H1 (cell line): ENCODE measurements around the gene ZDHHC19. TPM values are rescaled to one million over a fixed set of nuclear protein-coding genes. Genes with fewer than 3 reads are reported as not detected.

Source experiments
- CTCF ChIA-PET: fragments of 300-600 bp; sonication (Branson Sonifier 250); formaldehyde crosslinking; loops from one replicate; lab custom pipeline; 2021; ENCODE audit not compliant: partially characterized antibody; lab: Charles Lee
- POLR2A ChIA-PET: fragments of 300-600 bp; sonication (Branson Sonifier 250); formaldehyde crosslinking; loops from one replicate; lab custom pipeline; 2021; ENCODE audit warnings: inconsistent platforms; ENCODE audit not compliant: partially characterized antibody; lab: Charles Lee
- DNase-seq, 2 experiments: peaks; one replicate each; pipeline versions ENCODE4 v3.0.0 to v3.0.0-alpha.2; 2010 to 2022; ENCODE audit warnings: low spot score in 2 of 2, low read depth in 1 of 2, mixed read lengths in 1 of 2
- FAIRE-seq: peaks from 2 replicates; lab custom pipeline; 2011; peaks lifted over from hg19 to GRCh38; lab: Jason Lieb, UNC
- H2AFZ ChIP-seq: 2 replicates; pipeline ENCODE4 v1.8.1; 2012; ENCODE audit warnings: low read length, inconsistent platforms
- H2AK5ac ChIP-seq: 2 replicates; pipeline ENCODE4 v1.6.1; 2013; ENCODE audit warnings: low read depth, low read length
- H2BK120ac ChIP-seq: replicated peaks from 2 replicates; pipeline ENCODE3; 2013; ENCODE audit warnings: low read depth, low read length, inconsistent platforms
- H2BK12ac ChIP-seq: 2 replicates; pipeline ENCODE4 v1.6.1; 2013; ENCODE audit warnings: low read depth, low read length
- H2BK15ac ChIP-seq: 2 replicates; pipeline ENCODE4 v1.6.1; 2013; ENCODE audit warnings: low read length
- H2BK20ac ChIP-seq: 2 replicates; pipeline ENCODE4 v1.6.1; 2013; ENCODE audit warnings: low read length
- H2BK5ac ChIP-seq: 2 replicates; pipeline ENCODE4 v1.6.1; 2013; ENCODE audit warnings: low read depth, low read length
- H3K14ac ChIP-seq: 2 replicates; pipeline ENCODE4 v1.6.1; 2013; ENCODE audit warnings: inconsistent platforms; ENCODE audit not compliant: insufficient read length
- H3K18ac ChIP-seq: 2 replicates; pipeline ENCODE4 v1.6.1; 2013; ENCODE audit warnings: low read length; ENCODE audit errors: extremely low read depth
- H3K23ac ChIP-seq: 2 replicates; pipeline ENCODE4 v1.6.1; 2013; ENCODE audit warnings: inconsistent platforms; ENCODE audit not compliant: insufficient read length
- H3K23me2 ChIP-seq: 2 replicates; pipeline ENCODE4 v1.6.1; 2013; ENCODE audit warnings: low read depth, low read length
- H3K27ac ChIP-seq: 2 replicates; pipeline ENCODE4 v1.6.1; 2011; ENCODE audit warnings: low read depth, low read length, inconsistent platforms
- H3K27me3 ChIP-seq, 4 experiments: replicated peaks in 1 of 4; 1 replicate in 1 of 4; 2 replicates in 3 of 4; pipeline versions ENCODE4 v1.6.1 to v1.8.1; 2011 to 2013; ENCODE audit warnings: low read length in 3 of 4, mild to moderate bottlenecking in 3 of 4, inconsistent platforms in 2 of 4, mixed read lengths in 2 of 4, moderate library complexity in 1 of 4; ENCODE audit not compliant: control insufficient read depth in 3 of 4, insufficient read depth in 3 of 4; ENCODE audit errors: extremely low read depth in 1 of 4
- H3K36me3 ChIP-seq, 4 experiments: 2 replicates each; pipeline versions ENCODE4 v1.6.1 to v1.8.1; 2011 to 2013; ENCODE audit warnings: mild to moderate bottlenecking in 4 of 4, low read length in 3 of 4, moderate library complexity in 2 of 4, control low read depth in 1 of 4, inconsistent platforms in 1 of 4; ENCODE audit not compliant: insufficient read depth in 4 of 4, control insufficient read depth in 2 of 4
- H3K4ac ChIP-seq: replicated peaks from 2 replicates; pipeline ENCODE3; 2013; ENCODE audit warnings: low read length, low read depth, mixed read lengths, inconsistent platforms; ENCODE audit not compliant: insufficient read length
- H3K4me1 ChIP-seq, 4 experiments: replicated peaks in 1 of 4; 1 replicate in 1 of 4; 2 replicates in 3 of 4; pipeline versions ENCODE4 v1.6.1 to v1.8.1; 2011 to 2013; ENCODE audit warnings: low read length in 3 of 4, inconsistent platforms in 2 of 4, mixed read lengths in 1 of 4; ENCODE audit not compliant: insufficient read depth in 4 of 4, control insufficient read depth in 3 of 4
- H3K4me2 ChIP-seq, 2 experiments: 2 replicates each; pipeline versions ENCODE4 v1.6.1 to v1.8.1; 2011 to 2013; ENCODE audit warnings: low read depth in 2 of 2, low read length in 2 of 2, control low read depth in 1 of 2, inconsistent platforms in 1 of 2, mild to moderate bottlenecking in 1 of 2; ENCODE audit not compliant: insufficient read depth in 1 of 2
- H3K4me3 ChIP-seq, 4 experiments: fragments of 200-600, 300-600 bp in 1 of 4; sonication (generic), shearing (Covaris generic), sonication (Bioruptor Twin) in 1 of 4; 2 replicates each; pipeline versions ENCODE4 v1.5.1 to v1.8.1; 2011 to 2016; ENCODE audit warnings: low read length in 4 of 4, low read depth in 3 of 4, control low read depth in 2 of 4, inconsistent platforms in 2 of 4, mild to moderate bottlenecking in 2 of 4, mixed read lengths in 1 of 4, moderate library complexity in 1 of 4; ENCODE audit not compliant: insufficient read depth in 2 of 4; ENCODE audit errors: extremely low read depth in 1 of 4
- H3K56ac ChIP-seq: replicated peaks from 2 replicates; pipeline ENCODE3; 2013; ENCODE audit warnings: low read depth, mild to moderate bottlenecking, mixed read lengths, low read length, inconsistent platforms; ENCODE audit not compliant: insufficient read length
- H3K79me1 ChIP-seq: 2 replicates; pipeline ENCODE4 v1.6.1; 2013; ENCODE audit warnings: low read depth, low read length, control low read depth
- H3K79me2 ChIP-seq, 2 experiments: 2 replicates each; pipeline versions ENCODE4 v1.6.1 to v1.8.1; 2012 to 2013; ENCODE audit warnings: low read length in 2 of 2, mild to moderate bottlenecking in 2 of 2, inconsistent platforms in 1 of 2; ENCODE audit not compliant: insufficient read depth in 2 of 2, control insufficient read depth in 1 of 2
- H3K9ac ChIP-seq, 4 experiments: replicated peaks in 1 of 4; 1 replicate in 1 of 4; 2 replicates in 3 of 4; pipeline versions ENCODE4 v1.6.1 to v1.8.1; 2011 to 2013; ENCODE audit warnings: low read depth in 3 of 4, low read length in 3 of 4, control low read depth in 2 of 4, mild to moderate bottlenecking in 2 of 4, moderate library complexity in 2 of 4, inconsistent platforms in 1 of 4; ENCODE audit errors: extremely low read depth in 1 of 4
- H3K9me3 ChIP-seq, 2 experiments: 2 replicates each; pipeline versions ENCODE4 v1.6.1 to v1.8.1; 2012 to 2013; ENCODE audit warnings: mild to moderate bottlenecking in 2 of 2, moderate library complexity in 2 of 2, control low read depth in 1 of 2, inconsistent platforms in 1 of 2, low read depth in 1 of 2, low read length in 1 of 2, mixed read lengths in 1 of 2; ENCODE audit not compliant: insufficient read depth in 2 of 2
- H4K20me1 ChIP-seq, 2 experiments: replicated peaks in 1 of 2; 2 replicates each; pipeline versions ENCODE3 to v1.8.1; 2011 to 2013; ENCODE audit warnings: inconsistent platforms in 2 of 2, low read length in 2 of 2, mild to moderate bottlenecking in 1 of 2; ENCODE audit not compliant: insufficient read depth in 2 of 2, control insufficient read depth in 1 of 2
- H4K5ac ChIP-seq: 2 replicates; pipeline ENCODE4 v1.6.1; 2013; ENCODE audit warnings: low read length, low read depth, mixed read lengths, inconsistent platforms; ENCODE audit not compliant: insufficient read length
- H4K8ac ChIP-seq: 2 replicates; pipeline ENCODE4 v1.8.0; 2013; ENCODE audit warnings: mild to moderate bottlenecking, moderate library complexity, low read length, inconsistent platforms; ENCODE audit not compliant: insufficient read depth; ENCODE audit errors: extremely low read depth
- H4K91ac ChIP-seq: replicated peaks from 2 replicates; pipeline ENCODE3; 2013; ENCODE audit warnings: low read length, mixed read lengths, inconsistent platforms; ENCODE audit not compliant: insufficient read length
- ASH2L ChIP-seq: fragments of 200-600, 300-600 bp; sonication (generic); IDR thresholded peaks from one replicate; pipeline ENCODE4 v1.7.1; 2017; ENCODE audit warnings: low read length
- ATF2 ChIP-seq: IDR thresholded peaks from 2 replicates; pipeline ENCODE4 v1.6.1; 2012; ENCODE audit warnings: low read length, inconsistent platforms
- CBX5 ChIP-seq: fragments of 300-800, 300-1000 bp; sonication (generic); IDR thresholded peaks from 2 replicates; pipeline ENCODE4 v1.7.1; 2016; ENCODE audit warnings: antibody characterized with exemption, low read length, low read depth
- HDAC2 ChIP-seq, 2 experiments: fragments of 300-600 bp in 1 of 2; sonication (generic) in 1 of 2; IDR thresholded peaks; 2 replicates each; pipeline ENCODE4 v1.6.1; 2011 to 2012; ENCODE audit warnings: low read depth in 2 of 2, low read length in 2 of 2, mild to moderate bottlenecking in 2 of 2, moderate library complexity in 2 of 2, borderline replicate concordance in 1 of 2, inconsistent platforms in 1 of 2
- JUND ChIP-seq: IDR thresholded peaks from 2 replicates; pipeline ENCODE4 v1.6.1; 2011; ENCODE audit warnings: mild to moderate bottlenecking, improper control_type of control experiment, low read length
- KDM4A ChIP-seq: IDR thresholded peaks from one replicate; pipeline ENCODE4 v1.7.1; 2012; ENCODE audit warnings: low read depth, mild to moderate bottlenecking, moderate library complexity, low read length, inconsistent platforms; ENCODE audit not compliant: severe bottlenecking
- MAFK ChIP-seq: IDR thresholded peaks from 2 replicates; pipeline ENCODE4 v1.6.1; 2012; ENCODE audit warnings: low read depth, mild to moderate bottlenecking, improper control_type of control experiment, low read length
- POLR2AphosphoS5 ChIP-seq: IDR thresholded peaks from 2 replicates; pipeline ENCODE4 v1.6.1; 2011; ENCODE audit warnings: low read depth, low read length
- RFX5 ChIP-seq: IDR thresholded peaks from 2 replicates; pipeline ENCODE4 v1.6.1; 2011; ENCODE audit warnings: low read depth, low read length, improper control_type of control experiment, borderline replicate concordance
- RXRA ChIP-seq: IDR thresholded peaks from 2 replicates; pipeline ENCODE4 v1.6.1; 2011; ENCODE audit warnings: low read depth, mild to moderate bottlenecking, low read length, moderate library complexity; ENCODE audit not compliant: insufficient read depth
- SP4 ChIP-seq: IDR thresholded peaks from 2 replicates; pipeline ENCODE4 v1.6.1; 2012; ENCODE audit warnings: low read length, inconsistent platforms
- TAF7 ChIP-seq: optimal IDR thresholded peaks from 2 replicates; pipeline ENCODE3; 2011; ENCODE audit warnings: low read depth, mild to moderate bottlenecking, inconsistent platforms, low read length, moderate library complexity, borderline replicate concordance
- WGBS, 2 experiments: shearing (Covaris generic) in 1 of 2; methylation state at CpG; one replicate each; pipeline versions ENCODE4 v1.1.6 to v1.1.7; 2013 to 2015; ENCODE audit warnings: low lambda C conversion rate in 2 of 2, mixed read lengths in 2 of 2, inconsistent platforms in 1 of 2, low coverage in 1 of 2, missing lambda C conversion rate in 1 of 2; ENCODE audit not compliant: insufficient replicate concordance in 2 of 2, insufficient coverage in 1 of 2, insufficient read length in 1 of 2; ENCODE audit errors: extremely low coverage in 1 of 2, missing lambda C conversion rate in 1 of 2; 5-methylcytosine and 5-hydroxymethylcytosine counted together
- polyA plus RNA-seq, 7 experiments: library from polyadenylated mRNA; depleted of rRNA in 3 of 7; stranded (reverse) in 5 of 7; unstranded in 2 of 7; fragments of >200 nt in 5 of 7; fragments of 200-250 nt in 2 of 7; gene quantifications; 1 replicate in 5 of 7; 2 replicates in 1 of 7; 4 replicates in 1 of 7; pipeline versions ENCODE4 v1.2.1 to v1.2.3, GENCODE V29; 2011 to 2013; ENCODE audit warnings: missing spikeins in 2 of 7, mixed read lengths in 2 of 7
- total RNA-seq: library from RNA; stranded (reverse); fragmentation: NEBNext Ultra II Directional; extraction: Animal tissue kit (Norgen Biotek cat#: 25700); gene quantifications from 2 replicates; pipeline ENCODE4 v1.2.1, GENCODE V29; 2021

Gene ZDHHC19
- total and polyA plus RNA-seq, 2 of the 8 experiments (the other 6 are each of a cell fraction or from before 2014, with no cell fraction given): 2.5 to 4.1 TPM

- H3K4me1 ChIP-seq: peaks cover 0 to 5% (median 1%) of the 10 kb centered on the region in 4 experiments; a peak in 2 of 7 replicates
- CTCF ChIA-PET: interaction anchor here (0.6 to 0.8 kb wide), 2 partner anchors 26 to 43 kb away, joined by 3 to 4 read pairs; no protein-coding TSS in a partner anchor
- H3K18ac ChIP-seq: no peak overlapping the region
- H3K23ac ChIP-seq: no peak overlapping the region
- no peak for DNase-seq
- H3K56ac ChIP-seq: no peak overlapping the region
- POLR2A ChIA-PET: interaction anchor here (0.6 kb wide), 1 partner anchor 90 kb away, joined by 4 read pairs; no protein-coding TSS in a partner anchor
- H3K23me2 ChIP-seq: peaks cover 10% of the 10 kb centered on the region; the same call in 1 of the 2 replicates
- no peak overlapping the region for H4K5ac ChIP-seq
- H2AFZ ChIP-seq: no peak overlapping the region
- no peak overlapping the region for H2BK12ac ChIP-seq
- H3K4me2 ChIP-seq: no peak overlapping the region
- H3K4me3 ChIP-seq: no peak overlapping the region
- H2AK5ac ChIP-seq: no peak overlapping the region
- H3K36me3 ChIP-seq: no peaks in the 10 kb centered on the region; a peak in 1 of 8 replicates
- H3K27me3 ChIP-seq: no peaks in the 10 kb centered on the region
- H3K79me1 ChIP-seq: no peaks in the 10 kb centered on the region
- no peak overlapping the region for H4K8ac ChIP-seq
- no peak overlapping the region for H2BK5ac ChIP-seq
- H4K20me1 ChIP-seq: peaks cover 0 to 7% of the 10 kb centered on the region in 2 experiments
- H2BK20ac ChIP-seq: no peak overlapping the region
- no peak for FAIRE-seq
- H2BK15ac ChIP-seq: no peak overlapping the region
- no peak overlapping the region for H3K27ac ChIP-seq
- no peak overlapping the region for H3K9ac ChIP-seq
- H4K91ac ChIP-seq: no peak overlapping the region
- 96% methylated on average over 6 of the region's 7 CpGs; no CpG with 5 or more reads in 1 of the 2 experiments for WGBS, 2 experiments
- no peak overlapping the region for H3K14ac ChIP-seq
- H3K4ac ChIP-seq: no peak overlapping the region
- H3K9me3 ChIP-seq: no peaks in the 10 kb centered on the region
- peaks cover 0 to 5% of the 10 kb centered on the region in 2 experiments; a peak in 1 of 4 replicates for H3K79me2 ChIP-seq
- no peak overlapping the region for H2BK120ac ChIP-seq
- TF ChIP-seq RXRA: no peak
- no peak for TF ChIP-seq RFX5
- TF ChIP-seq MAFK: no peak
- TF ChIP-seq SP4: no peak
- TF ChIP-seq KDM4A: no peak
- TF ChIP-seq POLR2AphosphoS5: no peak
- TF ChIP-seq ATF2: no peak
- no peak for TF ChIP-seq ASH2L
- TF ChIP-seq HDAC2 (IDR thresholded peaks at IDR 0.05; ENCODE audit: borderline replicate concordance in 1 of 2, low read depth in 2 of 2, low read length in 2 of 2): no peak
- no peak for TF ChIP-seq JUND
- no peak for TF ChIP-seq CBX5
- TF ChIP-seq TAF7: no peak
Observed at GRCh38 chr3:196166741-196167140, 44.5 kb downstream of the ZDHHC19 start.
